ENCODE data around the gene LIMD2.
A peak's percentile ranks its signal among the peaks of the same experiment; 100 is the strongest.

Gene LIMD2

DNA sequence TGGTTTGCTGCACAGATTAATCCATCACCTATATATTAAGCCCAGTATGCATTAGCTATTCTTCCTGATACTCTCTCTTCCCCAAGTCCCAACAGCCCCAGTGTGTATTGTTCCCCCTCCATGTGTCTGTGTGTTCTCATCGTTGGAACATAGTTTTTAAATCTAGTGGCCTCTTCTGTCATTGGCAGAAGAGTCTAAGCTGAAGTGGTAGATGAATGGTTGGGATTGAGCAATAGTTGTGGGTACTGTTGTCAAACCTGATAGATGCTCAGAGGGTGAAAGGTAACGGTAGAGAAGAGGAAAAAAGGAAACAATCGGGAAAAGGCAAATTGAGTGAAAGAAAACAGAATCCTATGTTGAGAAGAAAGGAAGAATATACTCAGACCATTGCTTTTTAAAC lies 47.8 kb downstream of the LIMD2 start:
- H3K4me1 Mint-ChIP-seq, result peaks cover 37% of the 10 kb centered on the region
- H3K4me3 Mint-ChIP-seq, result no peak overlapping the region
- H3K27me3 Mint-ChIP-seq (ENCODE audit: low read depth, poor library complexity), result no peaks in the 10 kb centered on the region
- DNase-seq, result no peak
- H3K9me3 Mint-ChIP-seq, result no peaks in the 10 kb centered on the region
- TF ChIP-seq, protein P1, sequence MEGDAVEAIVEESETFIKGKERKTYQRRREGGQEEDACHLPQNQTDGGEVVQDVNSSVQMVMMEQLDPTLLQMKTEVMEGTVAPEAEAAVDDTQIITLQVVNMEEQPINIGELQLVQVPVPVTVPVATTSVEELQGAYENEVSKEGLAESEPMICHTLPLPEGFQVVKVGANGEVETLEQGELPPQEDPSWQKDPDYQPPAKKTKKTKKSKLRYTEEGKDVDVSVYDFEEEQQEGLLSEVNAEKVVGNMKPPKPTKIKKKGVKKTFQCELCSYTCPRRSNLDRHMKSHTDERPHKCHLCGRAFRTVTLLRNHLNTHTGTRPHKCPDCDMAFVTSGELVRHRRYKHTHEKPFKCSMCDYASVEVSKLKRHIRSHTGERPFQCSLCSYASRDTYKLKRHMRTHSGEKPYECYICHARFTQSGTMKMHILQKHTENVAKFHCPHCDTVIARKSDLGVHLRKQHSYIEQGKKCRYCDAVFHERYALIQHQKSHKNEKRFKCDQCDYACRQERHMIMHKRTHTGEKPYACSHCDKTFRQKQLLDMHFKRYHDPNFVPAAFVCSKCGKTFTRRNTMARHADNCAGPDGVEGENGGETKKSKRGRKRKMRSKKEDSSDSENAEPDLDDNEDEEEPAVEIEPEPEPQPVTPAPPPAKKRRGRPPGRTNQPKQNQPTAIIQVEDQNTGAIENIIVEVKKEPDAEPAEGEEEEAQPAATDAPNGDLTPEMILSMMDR (IDR thresholded peaks at IDR 0.05), result no peak
- H3K27ac Mint-ChIP-seq, result peak overlapping the region; percentile 49
- H3K36me3 Mint-ChIP-seq (ENCODE audit: low read depth), result peaks cover 12% of the 10 kb centered on the region

DNA sequence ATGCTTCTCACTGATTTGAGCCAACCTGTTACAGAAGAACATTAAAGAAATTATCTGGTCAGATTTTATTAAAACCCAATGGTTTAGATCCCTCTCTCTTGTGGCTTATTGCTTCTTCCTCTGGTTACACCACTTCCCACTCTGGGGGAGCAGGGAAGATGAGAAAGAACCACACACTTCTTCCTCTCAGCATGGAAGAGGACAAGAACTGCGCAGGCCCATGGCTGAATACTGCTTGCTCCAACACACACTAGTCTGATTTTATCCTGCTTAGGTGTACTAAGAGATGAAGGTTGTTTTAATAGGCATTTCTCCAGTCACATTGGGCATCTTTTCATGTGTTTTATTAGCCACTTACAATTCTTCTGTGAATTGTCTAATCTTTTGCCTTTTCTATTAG lies 50.1 kb downstream of the LIMD2 start:
- Mint-ChIP-seq H3K9me3 (no peaks in the 10 kb centered on the region), H3K4me3 (no peak overlapping the region), H3K27ac (no peak overlapping the region), H3K4me1 (peaks cover 26% of the 10 kb centered on the region), H3K36me3 (ENCODE audit: low read depth) (peaks cover 21% of the 10 kb centered on the region), H3K27me3 (ENCODE audit: low read depth, poor library complexity) (no peaks in the 10 kb centered on the region)
- DNase-seq, result no peak
- TF ChIP-seq, protein P1 (IDR thresholded peaks at IDR 0.05), result no peak

DNA sequence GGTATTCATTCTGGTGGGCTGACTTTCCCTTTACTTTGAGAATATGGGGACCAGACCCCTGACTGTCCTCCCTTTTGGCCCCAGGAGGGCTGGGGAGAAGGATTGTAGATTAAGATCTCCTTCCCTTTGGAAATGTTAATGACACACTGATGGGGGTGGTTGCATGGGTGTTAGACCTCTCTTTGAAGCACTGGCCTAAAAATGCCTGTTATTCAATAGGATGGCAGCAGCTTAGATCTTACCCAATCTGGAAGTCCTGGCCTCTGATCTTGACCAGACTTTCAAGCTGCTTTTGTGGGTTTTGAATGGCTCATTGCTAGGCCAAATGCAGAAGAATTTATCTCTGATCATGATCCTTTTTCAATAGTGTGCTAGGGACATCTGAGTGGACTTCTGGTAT lies 52.0 kb downstream of the LIMD2 start:
- TF ChIP-seq, protein P1 (IDR thresholded peaks at IDR 0.05), result no peak
- no peak for DNase-seq
- no peaks in the 10 kb centered on the region for H3K27me3 Mint-ChIP-seq (ENCODE audit: low read depth, poor library complexity)
- no peak overlapping the region for H3K4me3 Mint-ChIP-seq
- H3K36me3 Mint-ChIP-seq (ENCODE audit: low read depth), result peaks cover 15% of the 10 kb centered on the region
- H3K27ac Mint-ChIP-seq, result no peak overlapping the region
- peaks cover 10% of the 10 kb centered on the region for H3K4me1 Mint-ChIP-seq
- no peaks in the 10 kb centered on the region for H3K9me3 Mint-ChIP-seq

DNA sequence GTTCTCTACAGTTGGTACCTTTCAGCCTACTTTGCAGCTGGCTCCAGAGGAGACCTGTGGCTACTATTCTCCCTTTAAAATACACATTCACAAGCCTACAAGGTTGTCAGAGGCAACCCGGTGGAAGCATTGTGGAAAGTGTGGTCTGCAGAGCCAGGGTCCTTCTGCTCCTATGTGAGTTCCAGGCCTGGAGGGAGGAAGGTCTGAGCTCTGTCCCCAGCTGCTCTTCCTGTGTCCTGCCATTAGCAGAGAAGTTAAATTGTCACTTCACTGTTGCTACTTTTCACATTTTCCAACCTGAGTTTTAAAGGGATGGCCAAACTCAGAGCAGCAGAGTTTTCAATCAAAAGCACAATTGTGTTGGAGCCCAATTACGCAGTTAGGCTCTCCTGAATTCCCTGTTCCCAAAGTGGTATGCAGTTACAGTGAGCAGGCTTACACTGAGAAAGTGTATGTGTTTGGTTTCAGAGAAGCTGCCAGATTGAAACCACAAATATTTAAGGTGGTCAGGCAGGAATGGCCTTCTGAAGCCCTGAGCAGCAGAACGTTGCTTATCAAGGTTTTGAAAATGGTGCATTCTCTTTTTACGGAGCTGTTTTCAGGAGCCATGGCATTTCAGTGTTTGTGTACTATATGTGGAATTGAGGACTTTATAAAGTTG lies 52.7 kb downstream of the LIMD2 start:
- no peak overlapping the region for H3K27ac Mint-ChIP-seq

DNA sequence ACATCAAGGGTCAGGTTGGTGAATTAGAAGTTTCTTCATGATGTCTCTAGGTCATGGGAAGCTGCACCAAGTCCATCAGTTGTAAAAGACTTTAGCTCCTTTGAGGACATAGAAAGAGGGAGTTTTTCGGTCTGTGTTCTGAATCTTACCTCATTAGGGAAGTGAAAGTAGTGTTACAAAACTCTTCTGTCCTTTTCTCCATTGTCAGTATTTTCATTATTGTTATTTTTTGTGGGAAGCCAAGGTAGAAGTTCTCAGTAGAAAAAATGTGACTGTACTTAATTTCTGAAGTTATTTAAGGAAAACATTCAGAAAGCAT lies 53.5 kb downstream of the LIMD2 start:
- no peak overlapping the region for H3K27ac Mint-ChIP-seq
- H3K27me3 Mint-ChIP-seq (ENCODE audit: low read depth, poor library complexity), result no peaks in the 10 kb centered on the region
- H3K4me1 Mint-ChIP-seq, result no peaks in the 10 kb centered on the region
- H3K9me3 Mint-ChIP-seq, result no peaks in the 10 kb centered on the region
- DNase-seq, result no peak
- peaks cover 13% of the 10 kb centered on the region for H3K36me3 Mint-ChIP-seq (ENCODE audit: low read depth)
- H3K4me3 Mint-ChIP-seq, result no peak overlapping the region
- TF ChIP-seq, protein P1 (IDR thresholded peaks at IDR 0.05), result no peak

More for the DNA sequence above, 52.7 kb downstream of the LIMD2 start:
- no peak overlapping the region for H3K4me3 Mint-ChIP-seq
- H3K9me3 Mint-ChIP-seq, result no peaks in the 10 kb centered on the region
- H3K36me3 Mint-ChIP-seq (ENCODE audit: low read depth), result peaks cover 13% of the 10 kb centered on the region
- H3K4me1 Mint-ChIP-seq, result peaks cover 3% of the 10 kb centered on the region
- H3K27me3 Mint-ChIP-seq (ENCODE audit: low read depth, poor library complexity), result no peaks in the 10 kb centered on the region
- TF ChIP-seq, protein P1 (IDR thresholded peaks at IDR 0.05), result no peak
- DNase-seq, result no peak
